IMR-90 (cell line): ENCODE measurements around the gene KIFC3. TPM values are rescaled to one million over a fixed set of nuclear protein-coding genes. Genes with fewer than 3 reads are reported as not detected.

ENCODE experiments used
- ATAC-seq: fragments of 200-7000 bp; cut with Tn5 transposase; 2 replicates; pipeline ENCODE4 v1.9.1; 2020; ENCODE audit warnings: low read depth, mild to moderate bottlenecking, moderate library complexity
- BruUV-seq: library from RNA; stranded (reverse); fragments of 400-500 nt; replicated peaks from 2 replicates; lab custom pipeline; 2021; lab: Mats Ljungman, UMichigan
- CTCF ChIA-PET: fragments of 300-600 bp; formaldehyde crosslinking; extraction: SDS; loops from one replicate; lab custom pipeline; 2021; ENCODE audit warnings: antibody characterized with exemption; lab: Yijun Ruan, JAX
- POLR2A ChIA-PET: fragments of 300-600 bp; sonication (Branson Sonifier 250); formaldehyde crosslinking; loops from one replicate; lab custom pipeline; 2022; ENCODE audit warnings: antibody characterized with exemption; ENCODE audit not compliant: unreplicated experiment; lab: Charles Lee
- DNase-seq: peaks from one replicate; pipeline ENCODE4 v3.0.0; 2013
- H2AFZ ChIP-seq: replicated peaks from 2 replicates; pipeline ENCODE3; 2013; ENCODE audit warnings: low read length, mild to moderate bottlenecking; ENCODE audit not compliant: poor library complexity
- H2AK5ac ChIP-seq: 2 replicates; pipeline ENCODE4 v1.6.1; 2013; ENCODE audit warnings: low read depth, low read length, inconsistent platforms
- H2AK9ac ChIP-seq: replicated peaks from 2 replicates; pipeline ENCODE3; 2013; ENCODE audit warnings: mild to moderate bottlenecking, low read depth, low read length, moderate library complexity; ENCODE audit not compliant: poor library complexity
- H2BK120ac ChIP-seq: 2 replicates; pipeline ENCODE4 v1.6.1; 2013; ENCODE audit warnings: low read depth, low read length, inconsistent platforms
- H2BK15ac ChIP-seq: 3 replicates; pipeline ENCODE4 v1.6.1; 2013; ENCODE audit warnings: low read depth, low read length, inconsistent platforms
- H2BK20ac ChIP-seq: 2 replicates; pipeline ENCODE4 v1.6.1; 2013; ENCODE audit warnings: low read depth, mild to moderate bottlenecking, inconsistent platforms, low read length, moderate library complexity
- H2BK5ac ChIP-seq: 2 replicates; pipeline ENCODE4 v1.6.1; 2013; ENCODE audit warnings: mild to moderate bottlenecking, low read depth, low read length, inconsistent platforms; ENCODE audit not compliant: poor library complexity, severe bottlenecking
- H3K14ac ChIP-seq: replicated peaks from 2 replicates; pipeline ENCODE4 v1.6.1; 2013; ENCODE audit warnings: low read depth, low read length, inconsistent platforms
- H3K18ac ChIP-seq: 2 replicates; pipeline ENCODE4 v1.6.1; 2013; ENCODE audit warnings: low read depth, low read length, control low read depth
- H3K23ac ChIP-seq: 2 replicates; pipeline ENCODE4 v1.6.1; 2013; ENCODE audit warnings: low read depth, low read length, inconsistent platforms
- H3K27ac ChIP-seq: 2 replicates; pipeline ENCODE4 v1.5.1; 2013; ENCODE audit warnings: mild to moderate bottlenecking, control low read depth, low read length; ENCODE audit not compliant: insufficient read depth
- H3K27me3 ChIP-seq: 2 replicates; pipeline ENCODE4 v1.6.1; 2013; ENCODE audit warnings: low read length; ENCODE audit not compliant: control insufficient read depth, insufficient read depth
- H3K36me3 ChIP-seq: 2 replicates; pipeline ENCODE4 v1.6.1; 2013; ENCODE audit warnings: low read length, mixed read lengths; ENCODE audit not compliant: control insufficient read depth, insufficient read depth
- H3K4ac ChIP-seq: 2 replicates; pipeline ENCODE4 v1.6.1; 2013; ENCODE audit warnings: low read depth, low read length, inconsistent platforms
- H3K4me1 ChIP-seq: 2 replicates; pipeline ENCODE4 v1.6.1; 2013; ENCODE audit warnings: low read length, mixed read lengths; ENCODE audit not compliant: control insufficient read depth, insufficient read depth
- H3K4me2 ChIP-seq: 2 replicates; pipeline ENCODE4 v1.6.1; 2013; ENCODE audit warnings: low read depth, mild to moderate bottlenecking, control low read depth, low read length, moderate library complexity
- H3K4me3 ChIP-seq: 2 replicates; pipeline ENCODE4 v1.5.1; 2013; ENCODE audit warnings: low read depth, mild to moderate bottlenecking, control low read depth, low read length, moderate library complexity; ENCODE audit not compliant: insufficient read depth
- H3K56ac ChIP-seq: 2 replicates; pipeline ENCODE4 v1.6.1; 2013; ENCODE audit warnings: low read length, inconsistent platforms; ENCODE audit not compliant: insufficient read depth; ENCODE audit errors: extremely low read depth
- H3K79me1 ChIP-seq, 2 experiments: 2 replicates each; pipeline ENCODE4 v1.6.1; 2013; ENCODE audit warnings: low read length in 2 of 2, inconsistent platforms in 1 of 2, low read depth in 1 of 2
- H3K9ac ChIP-seq: 2 replicates; pipeline ENCODE4 v1.6.1; 2013; ENCODE audit warnings: low read depth, low read length, control low read depth
- H3K9me1 ChIP-seq: 2 replicates; pipeline ENCODE4 v1.6.1; 2013; ENCODE audit warnings: low read length, inconsistent platforms; ENCODE audit not compliant: insufficient read depth
- H3K9me3 ChIP-seq: 2 replicates; pipeline ENCODE4 v1.6.1; 2013; ENCODE audit warnings: low read length; ENCODE audit not compliant: control insufficient read depth, insufficient read depth
- H4K20me1 ChIP-seq: 2 replicates; pipeline ENCODE4 v1.6.1; 2013; ENCODE audit warnings: low read length, inconsistent platforms; ENCODE audit not compliant: insufficient read depth
- H4K5ac ChIP-seq: 2 replicates; pipeline ENCODE4 v1.6.1; 2013; ENCODE audit warnings: mild to moderate bottlenecking, low read depth, low read length, control low read depth
- H4K8ac ChIP-seq, 2 experiments: 2 replicates each; pipeline ENCODE4 v1.6.1; 2013; ENCODE audit warnings: low read depth in 2 of 2, low read length in 2 of 2, control low read depth in 1 of 2, inconsistent platforms in 1 of 2
- H4K91ac ChIP-seq: 2 replicates; pipeline ENCODE4 v1.6.1; 2013; ENCODE audit warnings: low read depth, low read length, inconsistent platforms; ENCODE audit not compliant: insufficient read depth
- BHLHE40 ChIP-seq: fragments of 150-350 bp; IDR thresholded peaks from 2 replicates; pipeline ENCODE4 v1.6.1; 2016; ENCODE audit warnings: mild to moderate bottlenecking, low read depth, low read length
- CEBPB ChIP-seq: IDR thresholded peaks from 2 replicates; pipeline ENCODE4 v1.6.1; 2012; ENCODE audit warnings: low read depth, low read length, improper control_type of control experiment
- CTCF ChIP-seq: conservative IDR thresholded peaks from 2 replicates; pipeline ENCODE4 v1.5.1; 2012; ENCODE audit warnings: mild to moderate bottlenecking, low read depth, low read length, improper control_type of control experiment
- ELK1 ChIP-seq: fragments of 150-350 bp; IDR thresholded peaks from 2 replicates; pipeline ENCODE4 v1.6.1; 2016; ENCODE audit warnings: low read depth, mild to moderate bottlenecking, low read length, moderate library complexity, borderline replicate concordance
- FOS ChIP-seq: fragments of 150-350 bp; IDR thresholded peaks from 2 replicates; pipeline ENCODE4 v1.6.1; 2016; ENCODE audit warnings: low read depth, low read length
- MAFK ChIP-seq: IDR thresholded peaks from 2 replicates; pipeline ENCODE4 v1.6.1; 2012; ENCODE audit warnings: low read depth, low read length, improper control_type of control experiment
- MAZ ChIP-seq: IDR thresholded peaks from 2 replicates; pipeline ENCODE4 v1.6.1; 2012; ENCODE audit warnings: low read depth, mild to moderate bottlenecking, low read length, improper control_type of control experiment, moderate library complexity, borderline replicate concordance
- MXI1 ChIP-seq: IDR thresholded peaks from 2 replicates; pipeline ENCODE4 v1.6.1; 2012; ENCODE audit warnings: low read depth, mild to moderate bottlenecking, low read length, moderate library complexity, borderline replicate concordance
- NFE2L2 ChIP-seq: fragments of 150-350 bp; IDR thresholded peaks from 2 replicates; pipeline ENCODE4 v1.6.1; 2016; ENCODE audit warnings: low read depth, mild to moderate bottlenecking, low read length
- POLR2A ChIP-seq: IDR thresholded peaks from 2 replicates; pipeline ENCODE4 v1.6.1; 2012; ENCODE audit warnings: mild to moderate bottlenecking, low read depth, low read length
- RAD21 ChIP-seq: IDR thresholded peaks from 2 replicates; pipeline ENCODE4 v1.6.1; 2012; ENCODE audit warnings: low read length, improper control_type of control experiment
- RCOR1 ChIP-seq: IDR thresholded peaks from 2 replicates; pipeline ENCODE4 v1.6.1; 2012; ENCODE audit warnings: mild to moderate bottlenecking, low read length, improper control_type of control experiment; ENCODE audit not compliant: insufficient replicate concordance
- RFX5 ChIP-seq: IDR thresholded peaks from 2 replicates; pipeline ENCODE4 v1.8.0; 2012; ENCODE audit warnings: low read depth, mild to moderate bottlenecking, low read length, moderate library complexity
- SMC3 ChIP-seq: fragments of 150-350 bp; IDR thresholded peaks from 2 replicates; pipeline ENCODE4 v1.6.1; 2016; ENCODE audit warnings: low read depth, mild to moderate bottlenecking, antibody characterized with exemption, low read length, moderate library complexity
- USF2 ChIP-seq: fragments of 150-350 bp; IDR thresholded peaks from 2 replicates; pipeline ENCODE4 v1.6.1; 2017; ENCODE audit warnings: mild to moderate bottlenecking, antibody characterized with exemption, low read length, low read depth
- WGBS, 2 experiments: methylation state at CpG; one replicate each; pipeline versions ENCODE4 v1.1.5 to v1.1.7; 2013; ENCODE audit warnings: missing lambda C conversion rate in 2 of 2; ENCODE audit not compliant: insufficient read length in 1 of 2; ENCODE audit errors: extremely low coverage in 2 of 2; 5-methylcytosine and 5-hydroxymethylcytosine counted together
- dilution Hi-C: fragments of 300-500 bp; cut with HindIII; formaldehyde crosslinking; loops from one replicate; pipeline ENCODE4 v1.14.3; 2018; ENCODE audit warnings: low sequenced_read_pairs; ENCODE audit not compliant: unreplicated experiment
- in situ Hi-C: fragments of 300-500 bp; cut with MboI; formaldehyde crosslinking; loops from 3 replicates; pipeline ENCODE4 v1.14.3; 2019; ENCODE audit warnings: low sequenced_read_pairs, inconsistent platforms, mixed read lengths
- intact Hi-C: fragments of 100-400 bp; cut with micrococcal nuclease; formaldehyde crosslinking; loops from 2 replicates; pipeline ENCODE4 v1.10.0; 2022
- polyA plus RNA-seq, 3 experiments: library from polyadenylated mRNA; depleted of rRNA; stranded (reverse); fragments of >200 nt; gene quantifications; 2 replicates each; pipeline ENCODE4 v1.2.3, GENCODE V29; 2012; ENCODE audit warnings: low replicate concordance in 1 of 3
- total RNA-seq: library from RNA; depleted of rRNA; stranded (reverse); fragments of >200 nt; gene quantifications from 2 replicates; pipeline ENCODE4 v1.2.3, GENCODE V29; 2012

The KIFC3 gene
- total and polyA plus RNA-seq, 2 of the 4 experiments (the other 2 are of a cell fraction): 48.6 to 62.5 TPM

DNA sequence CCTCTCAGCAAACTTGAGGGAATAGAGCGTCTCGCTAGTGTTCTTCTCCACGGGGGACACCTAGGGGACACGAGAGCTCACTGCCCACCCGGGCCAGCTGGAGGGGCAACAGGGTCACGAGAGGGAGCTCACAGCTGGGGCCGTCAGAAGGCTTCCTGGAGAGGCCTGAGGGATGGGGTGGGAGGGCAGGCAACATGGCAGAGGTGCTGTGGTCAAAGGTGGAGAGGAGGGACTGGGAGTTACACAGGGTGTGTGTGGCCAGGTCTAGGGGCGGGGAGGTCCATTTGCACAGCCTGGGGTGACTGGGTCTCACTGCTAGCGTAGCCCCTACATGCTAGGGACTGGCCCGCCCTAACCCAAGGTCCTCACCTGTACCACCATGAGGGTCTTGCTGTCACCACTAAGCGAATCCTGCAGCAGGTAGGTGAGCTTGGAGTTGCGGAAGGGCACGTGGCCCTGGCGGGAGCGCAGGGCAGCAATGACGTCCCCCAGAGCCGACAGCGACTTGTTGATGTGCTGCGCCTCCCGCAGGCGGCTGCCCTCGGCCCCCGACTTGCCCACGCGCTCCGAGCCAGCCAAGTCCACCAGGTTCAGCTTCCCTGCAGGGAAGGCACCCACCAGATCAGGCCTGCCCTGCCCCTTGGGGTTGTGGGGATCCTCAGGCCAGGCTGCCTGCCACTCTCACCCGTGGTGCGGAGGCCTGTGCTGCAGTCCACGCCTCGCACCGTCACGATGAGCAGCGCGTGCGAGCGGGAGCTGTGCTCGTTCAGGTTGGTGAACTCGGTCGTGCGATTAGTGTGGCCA lies 41.7 kb downstream of the KIFC3 start:
- Histone ChIP-seq H2BK5ac (no peak overlapping the region), H3K27me3 (no peaks in the 10 kb centered on the region), H2BK20ac (no peak overlapping the region), H4K8ac (no peak overlapping the region), H3K18ac (no peak overlapping the region), H3K56ac (no peak overlapping the region), H2BK15ac (no peak overlapping the region), H2AK9ac (no peak overlapping the region), H2AK5ac (0 out of 2 replicates have a peak overlapping the region, but pooled peaks have one; percentile 16), H3K4me1 (peaks cover 8% of the 10 kb centered on the region), H3K9me3 (no peaks in the 10 kb centered on the region), H3K4me3 (no peak overlapping the region), H3K9me1 (peaks cover 4% of the 10 kb centered on the region), H2AFZ (no peak overlapping the region), H3K79me1 (peaks cover 5 to 18% of the 10 kb centered on the region in 2 experiments; a peak in 2 of 4 replicates), H3K27ac (no peak overlapping the region), H3K9ac (no peak overlapping the region), H2BK120ac (no peak overlapping the region), H3K4me2 (no peak overlapping the region), H4K20me1 (peaks cover 3% of the 10 kb centered on the region; the same call in 1 of the 2 replicates), H3K23ac (no peak overlapping the region), H3K4ac (no peak overlapping the region), H3K36me3 (peaks cover 58% of the 10 kb centered on the region), H3K14ac (no peak overlapping the region), H4K91ac (no peak overlapping the region), H4K5ac (no peak overlapping the region)
- in situ Hi-C loops: no loop called here
- BruUV-seq: no TSS peak
- ATAC-seq: no peak
- ChIA-PET POLR2A (no interaction called here), CTCF (interaction anchor here (0.9 kb wide), 1 partner anchor 103 kb away, joined by 3 read pairs; no protein-coding TSS in a partner anchor)
- intact Hi-C loops: no loop called here
- DNase-seq: no peak
- dilution Hi-C loops: no loop called here
- WGBS, 2 experiments: 87% methylated on average over 8 of the region's 40 CpGs; no CpG with 5 or more reads in 1 of the 2 experiments
- no peak for TF ChIP-seq NFE2L2
- TF ChIP-seq MAFK: no peak
- no peak for TF ChIP-seq MAZ
- no peak for TF ChIP-seq CEBPB
- TF ChIP-seq SMC3: no peak
- no peak for TF ChIP-seq MXI1
- TF ChIP-seq POLR2A: no peak
- TF ChIP-seq USF2: no peak
- no peak for TF ChIP-seq BHLHE40
- TF ChIP-seq CTCF: no peak
- no peak for TF ChIP-seq RCOR1
- TF ChIP-seq RAD21: no peak
- no peak for TF ChIP-seq ELK1
- no peak for TF ChIP-seq FOS
- TF ChIP-seq RFX5: no peak
